ENCODE data around the gene PREPL.
"Not testable (repeated sequence)": the region's sequence is repeated elsewhere in the genome, so short reads cannot be mapped to it uniquely, and the experiment has no call there.

- not testable (repeated sequence) for TF ChIP-seq POLR2A (IDR thresholded peaks at IDR 0.05; ENCODE audit: low read length); GATA1 (IDR thresholded peaks at IDR 0.05; ENCODE audit: low read depth, low read length)
These were observed 57.5 kb downstream of the PREPL start for GRCh38 chr2:44303766-44304165.

All from erythroblast (primary cell).